HG03439 (cell line): ENCODE results near the gene TNFAIP8L2.

Experiments
- ATAC-seq: cut with Tn5 transposase; IDR thresholded peaks from one replicate; pipeline ENCODE4 v1.9.1; 2021; ENCODE audit warnings: mild to moderate bottlenecking, moderate library complexity; ENCODE audit not compliant: unreplicated experiment

TNFAIP8L2 gene

DNA sequence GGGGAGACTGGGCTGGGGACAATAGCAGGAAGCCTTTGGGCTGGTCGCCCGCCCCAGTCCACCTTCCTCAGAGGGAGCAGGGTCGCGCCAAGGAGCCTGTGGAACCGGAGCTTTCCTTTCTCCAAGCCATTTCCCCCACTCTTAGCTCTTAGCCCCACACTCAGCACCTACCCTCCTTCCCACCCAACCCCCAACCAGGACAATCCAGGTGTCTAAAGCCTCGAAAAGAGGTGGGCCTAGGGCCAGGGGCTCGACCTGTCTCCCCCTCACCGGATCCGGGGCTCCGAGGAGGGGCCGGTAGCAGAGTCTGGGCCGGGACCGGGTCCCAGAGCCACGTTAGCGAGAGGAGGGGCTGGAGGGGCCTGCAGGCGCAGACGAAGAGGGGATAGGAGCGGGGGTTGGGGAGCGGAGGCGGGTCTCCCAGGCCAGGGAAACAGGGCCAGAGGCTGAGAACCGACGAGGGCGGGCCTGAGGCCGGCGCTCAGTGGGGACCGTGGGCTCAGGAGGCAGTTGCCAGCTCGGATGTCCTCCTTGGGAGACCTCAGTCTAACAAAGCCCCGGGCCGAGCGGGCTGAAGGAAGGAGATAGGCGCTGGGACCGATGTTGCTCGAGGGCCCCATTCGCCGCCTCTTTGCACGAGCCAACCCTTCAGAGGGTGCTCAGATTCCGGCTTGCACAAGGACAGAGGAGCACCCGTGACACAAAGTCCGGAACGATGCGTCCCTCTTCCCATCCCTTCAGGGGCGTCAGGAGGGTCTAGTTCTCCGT is 11.0 kb upstream of the TNFAIP8L2 start:
- ATAC-seq: no peak

DNA sequence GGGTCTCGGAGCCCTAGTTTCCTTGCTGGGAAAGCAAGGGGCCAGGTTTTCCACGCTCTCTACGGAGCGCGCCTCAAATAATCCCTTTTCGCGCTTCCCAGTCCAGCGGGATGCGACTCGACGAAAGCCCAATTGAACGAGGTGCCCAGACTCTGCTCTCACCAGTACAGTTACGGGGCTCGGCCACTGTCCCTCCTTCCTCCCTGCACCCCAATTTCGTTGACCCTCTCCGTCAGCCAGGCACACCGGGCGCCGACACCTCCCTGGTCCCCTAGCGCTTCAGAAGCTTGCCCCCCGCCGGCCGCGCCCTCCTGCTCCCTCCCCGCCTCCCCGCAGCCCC is 10.4 kb upstream of the TNFAIP8L2 start:
- no peak for ATAC-seq

DNA sequence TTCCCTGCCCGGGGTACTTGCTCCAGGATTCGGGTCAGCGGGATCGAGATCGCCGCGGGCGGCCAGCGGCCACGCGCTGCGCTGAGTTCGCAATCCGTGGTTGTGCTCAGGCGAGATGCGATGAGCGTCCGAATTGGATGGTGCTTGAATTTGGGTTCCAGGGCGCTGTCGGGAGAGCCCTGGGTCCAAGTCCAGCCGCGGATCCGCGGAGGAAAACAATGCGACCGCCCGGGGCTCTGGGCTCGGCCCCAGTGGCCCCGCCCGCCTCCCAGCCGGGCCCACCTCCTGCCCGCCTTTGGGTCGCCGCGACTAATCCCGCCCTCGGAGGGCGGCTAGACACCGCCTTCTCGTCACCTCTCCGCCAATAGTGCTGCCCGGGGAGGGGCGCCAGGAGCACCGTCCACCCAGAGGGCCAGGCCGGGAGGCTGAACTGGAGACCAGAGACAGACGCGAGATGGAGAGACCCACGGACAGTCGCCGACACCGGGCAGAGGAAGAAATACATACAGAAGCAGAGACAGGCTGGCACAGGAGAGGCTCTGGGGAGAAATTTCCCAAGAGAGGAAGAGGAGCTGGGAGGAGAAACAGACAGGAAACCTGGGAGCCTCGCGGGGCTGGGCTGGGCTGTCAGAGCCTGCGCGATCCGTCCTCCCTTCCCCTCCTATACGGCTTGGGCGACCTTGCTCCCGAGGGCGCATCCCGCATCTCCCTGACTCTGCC is 9.9 kb upstream of the TNFAIP8L2 start, which contains the start of gene SEMA6C:
Gene SEMA6C, minus strand, starts transcription at position 220 of the 720 bp plus-strand sequence. CDS start 4,010 bp downstream, outside the sequence.
- ATAC-seq: peak; percentile 98

DNA sequence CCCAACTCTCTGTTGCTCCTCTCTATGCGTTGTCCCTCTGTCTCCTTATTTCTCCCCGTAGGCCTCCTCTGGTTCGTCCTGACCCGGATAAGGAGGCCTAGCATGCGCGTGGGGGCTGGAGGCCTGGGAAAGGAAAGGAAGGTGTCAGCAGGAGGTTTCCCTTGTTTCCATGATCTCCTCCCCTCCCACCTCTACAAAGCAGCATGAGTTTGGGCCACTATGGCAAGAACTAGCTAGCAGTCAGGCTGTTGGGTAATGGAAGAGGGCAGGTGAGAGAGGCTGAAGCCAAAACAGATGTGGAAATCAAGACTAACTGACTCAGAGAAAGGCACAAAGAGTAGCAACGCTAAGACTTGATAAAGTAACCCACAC is 9.3 kb upstream of the TNFAIP8L2 start:
- no peak for ATAC-seq

DNA sequence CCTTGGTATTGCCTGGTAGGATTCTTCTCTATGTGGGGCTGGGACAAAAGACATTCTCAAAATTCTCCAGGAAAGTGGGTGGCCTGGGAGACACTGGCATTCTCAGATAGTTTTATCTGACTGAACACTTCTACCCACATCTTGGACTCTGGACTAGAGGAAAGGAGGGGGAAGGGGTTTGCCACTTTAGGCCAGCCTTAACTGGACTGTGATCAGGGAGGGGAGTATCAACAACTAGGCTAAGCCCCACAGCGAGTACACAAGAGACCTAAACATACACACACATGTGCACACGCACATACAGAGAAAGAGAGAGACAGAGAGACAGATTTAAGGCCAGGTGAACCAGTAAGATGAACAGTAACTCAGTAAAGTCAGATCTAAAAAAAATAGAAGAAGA is 8.8 kb upstream of the TNFAIP8L2 start:
- no peak for ATAC-seq

DNA sequence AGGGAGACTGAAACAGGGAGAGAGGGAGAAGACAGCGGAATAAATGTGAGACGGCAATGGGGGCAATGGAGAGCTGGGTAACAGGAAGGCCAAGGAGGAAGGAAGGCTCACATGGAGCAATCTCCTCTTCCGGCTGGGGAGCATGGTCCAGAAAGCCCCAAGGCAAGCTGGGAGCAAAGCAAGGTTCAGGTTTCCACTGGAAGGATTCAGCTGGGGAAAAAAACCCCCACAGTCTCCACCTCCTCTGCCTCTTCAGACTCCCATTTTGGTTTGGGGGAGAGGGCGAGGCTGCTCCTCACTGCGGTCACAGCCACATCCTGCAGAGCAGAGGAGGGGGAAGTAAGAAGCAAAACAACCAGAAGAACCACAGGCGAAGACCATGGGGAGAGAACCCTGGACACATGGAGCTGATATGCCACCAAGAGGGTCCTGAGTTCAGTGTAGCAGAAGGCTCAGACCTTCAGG is 650 bp downstream of the TNFAIP8L2 start:
- ATAC-seq: no peak

DNA sequence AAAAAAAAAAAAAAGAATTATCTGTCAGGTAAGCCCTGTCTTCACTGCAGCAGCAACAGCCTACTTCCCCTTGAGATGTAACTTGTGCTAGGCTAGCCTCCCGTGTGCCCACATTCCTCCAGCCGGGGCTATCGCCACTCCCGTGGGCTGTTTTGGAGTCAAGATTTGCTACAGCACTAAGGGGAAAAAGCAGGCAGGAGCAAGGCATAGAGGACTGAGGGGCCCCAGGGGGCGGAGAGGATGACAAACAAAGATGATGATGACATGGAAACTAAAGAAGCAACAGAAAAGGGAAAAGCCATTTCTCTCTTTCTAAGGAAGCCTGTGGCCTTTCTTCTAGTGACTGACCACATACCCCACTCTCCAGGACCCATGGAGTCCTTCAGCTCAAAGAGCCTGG is 1.9 kb downstream of the TNFAIP8L2 start:
- no peak for ATAC-seq

DNA sequence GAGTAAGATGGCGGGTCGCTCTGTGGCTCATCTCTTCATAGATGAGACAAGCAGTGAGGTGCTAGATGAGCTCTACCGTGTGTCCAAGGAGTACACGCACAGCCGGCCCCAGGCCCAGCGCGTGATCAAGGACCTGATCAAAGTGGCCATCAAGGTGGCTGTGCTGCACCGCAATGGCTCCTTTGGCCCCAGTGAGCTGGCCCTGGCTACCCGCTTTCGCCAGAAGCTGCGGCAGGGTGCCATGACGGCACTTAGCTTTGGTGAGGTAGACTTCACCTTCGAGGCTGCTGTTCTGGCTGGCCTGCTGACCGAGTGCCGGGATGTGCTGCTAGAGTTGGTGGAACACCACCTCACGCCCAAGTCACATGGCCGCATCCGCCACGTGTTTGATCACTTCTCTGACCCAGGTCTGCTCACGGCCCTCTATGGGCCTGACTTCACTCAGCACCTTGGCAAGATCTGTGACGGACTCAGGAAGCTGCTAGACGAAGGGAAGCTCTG is 2.4 kb downstream of the TNFAIP8L2 start:
- no peak for ATAC-seq

DNA sequence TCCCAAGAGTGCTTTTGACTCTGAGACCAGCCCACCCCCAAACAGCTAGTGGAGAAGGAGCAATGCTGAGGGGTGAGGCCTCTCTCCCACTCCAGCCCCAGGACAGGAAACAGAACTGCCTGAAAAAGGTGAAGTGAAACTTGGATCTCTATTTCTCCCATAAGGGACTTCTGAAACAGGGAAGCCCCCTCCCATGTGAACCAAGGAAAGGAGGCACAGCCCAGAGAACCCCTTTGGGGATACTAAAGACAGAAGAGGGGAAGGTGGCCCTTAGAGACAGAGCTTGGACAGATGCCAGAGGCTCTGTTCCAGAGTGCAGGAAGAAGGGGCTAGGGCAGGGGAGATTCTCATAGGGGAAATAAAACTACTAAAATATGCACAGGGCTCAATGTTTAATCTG is 2.9 kb downstream of the TNFAIP8L2 start:
- no peak for ATAC-seq

DNA sequence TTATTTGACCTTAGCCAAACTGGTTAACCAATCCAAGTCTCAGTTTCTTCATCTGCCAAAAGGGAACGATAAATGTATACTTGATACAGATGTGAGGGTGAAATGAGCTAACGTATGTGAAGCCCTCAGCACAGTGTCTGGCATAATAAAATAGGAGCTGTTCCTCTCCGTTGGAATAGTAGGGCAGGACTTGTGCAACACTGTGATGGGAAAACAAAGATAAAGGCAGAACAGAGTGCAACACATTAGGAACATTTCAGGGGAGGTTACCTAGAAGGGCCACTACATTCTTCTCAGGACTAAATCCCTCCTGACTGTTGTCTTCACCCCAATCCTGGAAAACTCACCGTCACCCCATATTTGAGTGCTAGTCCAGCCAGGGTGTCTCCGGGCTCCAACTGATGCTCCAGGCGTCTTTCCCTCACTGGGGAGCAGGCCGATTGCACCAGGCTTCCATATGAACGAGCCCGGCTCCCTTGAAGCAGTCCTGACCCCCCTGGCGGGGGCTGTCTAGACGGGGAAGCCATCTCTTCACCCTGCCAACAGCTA is 8.4 kb downstream of the TNFAIP8L2 start:
- ATAC-seq: no peak

DNA sequence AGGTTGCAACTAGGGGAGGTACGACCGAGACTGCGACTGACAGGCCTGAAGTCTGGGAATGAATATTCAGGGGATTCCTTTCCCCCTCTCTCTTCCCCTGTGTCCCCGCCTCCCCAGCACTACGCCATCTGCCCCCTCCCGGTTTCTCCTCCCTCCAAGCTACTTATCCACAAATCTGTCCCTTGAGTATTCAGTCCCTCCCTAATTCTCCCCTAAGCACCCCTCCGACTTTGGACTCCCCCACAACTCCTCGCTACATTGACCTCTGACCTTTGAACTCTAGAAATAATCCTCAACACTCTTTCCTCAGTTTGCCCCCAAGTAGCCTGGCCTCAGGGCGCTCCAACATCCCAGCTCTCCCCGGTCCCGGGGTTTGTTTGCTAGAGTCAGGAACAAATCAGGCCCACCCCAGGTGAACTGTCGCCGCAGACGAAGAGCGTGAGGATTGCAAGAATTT is 8.9 kb downstream of the TNFAIP8L2 start:
- no peak for ATAC-seq

DNA sequence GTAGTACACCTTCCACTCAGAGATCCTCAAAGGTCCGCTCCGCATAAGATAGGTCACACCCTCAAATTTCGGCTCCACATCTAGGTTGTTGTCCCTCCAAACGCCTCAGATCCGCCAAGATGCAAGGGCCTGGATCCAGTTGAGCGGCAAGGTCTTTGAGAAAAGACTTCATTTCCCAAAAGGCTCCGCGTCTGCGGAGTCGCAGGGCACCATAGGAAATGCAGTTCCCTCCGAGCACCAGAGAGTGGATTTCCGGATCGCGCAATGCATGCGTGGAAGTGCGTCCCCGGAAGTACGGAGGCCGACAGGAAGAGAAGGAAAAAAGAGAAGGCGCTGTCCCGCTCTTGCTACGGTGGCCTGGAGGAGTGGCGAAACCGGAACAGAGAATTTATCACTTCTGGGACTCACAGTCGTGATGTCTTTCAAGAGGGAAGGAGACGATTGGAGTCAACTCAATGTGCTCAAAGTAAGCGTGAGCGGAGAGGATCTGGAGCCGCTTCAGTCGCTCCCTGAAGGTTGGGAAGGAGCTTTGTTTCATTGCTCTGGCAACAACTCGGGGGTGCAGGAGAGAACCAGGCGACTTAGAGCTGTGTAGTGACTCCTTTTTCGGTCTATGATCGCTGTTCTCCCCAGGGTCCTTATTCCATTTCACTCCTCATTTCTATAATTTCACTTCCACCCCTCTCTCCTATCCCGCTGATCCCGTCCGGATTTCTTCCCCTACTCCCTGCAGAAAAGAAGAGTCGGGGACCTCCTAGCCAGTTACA is 9.5 kb downstream of the TNFAIP8L2 start, which contains the start of the genes LYSMD1 and SCNM1:
Gene LYSMD1, minus strand, starts transcription at position 165 of the 767 bp plus-strand sequence. CDS start 644 bp downstream, outside the sequence.
Gene SCNM1, plus strand, starts transcription at position 407 of the 767 bp plus-strand sequence. Its CDS starts 9 bp downstream, at position 416.
- ATAC-seq: peak; percentile 83

DNA sequence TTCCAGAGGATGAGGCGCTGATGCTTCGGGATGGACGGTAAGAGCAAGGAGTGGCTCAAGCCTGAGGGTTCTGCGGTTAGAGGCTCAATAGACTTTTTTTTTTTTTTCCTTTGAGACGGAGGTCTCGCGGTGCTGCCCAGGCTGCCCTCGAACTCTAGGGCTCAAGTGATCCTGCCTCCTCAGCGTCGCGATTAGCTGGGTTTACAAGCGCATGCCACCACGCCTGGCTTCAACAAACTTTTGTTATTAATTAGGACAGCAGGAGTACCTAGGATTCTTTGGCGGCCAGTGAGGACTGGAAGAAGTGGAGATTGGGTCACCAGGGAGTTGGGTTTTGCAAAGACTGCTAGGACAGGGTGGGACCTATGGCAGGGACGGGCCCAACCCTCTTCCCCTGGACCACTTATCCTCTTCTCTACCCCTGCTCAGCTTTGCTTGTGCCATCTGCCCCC is 10.1 kb downstream of the TNFAIP8L2 start:
- no peak for ATAC-seq

DNA sequence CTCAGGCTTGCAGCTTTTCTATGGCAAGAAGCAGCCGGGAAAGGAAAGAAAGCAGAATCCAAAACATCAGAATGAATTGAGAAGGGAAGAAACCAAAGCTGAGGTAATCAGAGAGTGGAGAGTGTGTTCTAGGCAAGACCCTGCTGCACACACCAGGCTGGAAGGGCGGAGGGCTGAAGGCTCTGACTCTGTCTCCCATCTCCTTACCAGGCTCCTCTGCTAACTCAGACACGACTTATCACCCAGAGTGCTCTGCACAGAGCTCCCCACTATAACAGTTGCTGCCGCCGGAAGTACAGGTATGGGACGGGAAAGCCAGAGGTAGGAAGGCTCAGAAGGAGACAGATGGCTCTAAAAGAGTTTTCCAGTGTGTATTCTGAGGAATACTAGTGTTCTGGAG is 10.7 kb downstream of the TNFAIP8L2 start:
- ATAC-seq: no peak

DNA sequence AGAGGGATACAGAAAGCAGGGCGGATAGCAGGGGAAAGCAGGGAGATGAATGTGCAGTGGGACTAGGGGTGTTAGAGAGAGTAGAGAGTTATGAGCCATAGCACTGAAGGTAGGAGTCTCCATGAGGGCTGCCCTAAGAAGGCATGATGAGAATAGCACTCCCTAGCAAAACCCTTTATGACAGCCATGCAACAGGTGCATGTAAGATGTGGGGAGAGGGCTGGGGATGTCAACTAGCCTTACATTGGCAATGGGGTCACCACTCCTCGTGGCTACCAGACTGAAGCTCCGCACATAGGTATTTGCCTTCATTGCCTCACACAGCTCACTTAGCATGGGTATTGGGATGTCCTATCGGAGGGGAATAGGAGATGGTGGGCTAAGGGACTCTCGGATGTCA is 14.7 kb downstream of the TNFAIP8L2 start:
- no peak for ATAC-seq

DNA sequence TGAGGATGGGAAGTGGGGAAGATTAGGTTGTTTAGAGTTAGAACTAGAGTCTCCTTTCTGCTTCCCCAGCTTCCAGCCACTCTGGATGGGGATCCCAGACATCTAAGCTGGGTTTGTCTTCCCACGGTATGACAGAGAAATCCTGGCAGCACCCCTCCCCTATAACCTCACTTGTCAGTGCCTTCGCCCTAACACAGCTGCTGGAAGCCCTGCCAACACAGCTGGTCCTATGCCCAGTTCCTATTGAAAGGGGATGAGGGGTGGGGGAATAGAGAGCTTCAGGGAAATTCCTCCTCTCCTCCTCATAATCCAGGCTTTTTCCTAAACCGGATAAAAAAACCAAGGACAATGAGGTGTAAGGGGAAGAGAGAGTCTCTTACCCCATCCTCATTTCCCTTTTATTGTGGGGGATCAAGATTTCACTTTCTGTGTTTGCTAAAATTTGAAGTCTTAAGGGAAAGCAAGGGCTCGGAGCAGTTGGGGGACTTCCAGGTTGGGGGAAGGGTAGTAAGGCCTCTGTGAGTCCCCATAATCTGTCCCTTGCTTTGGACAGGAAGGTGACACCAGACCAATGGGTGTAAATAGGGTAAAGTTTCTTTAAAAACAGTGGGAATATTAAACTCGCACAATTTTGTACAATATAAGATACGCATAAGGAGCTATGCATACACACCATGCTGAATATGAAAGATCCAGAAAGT is 18.7 kb downstream of the TNFAIP8L2 start:
- ATAC-seq: no peak

DNA sequence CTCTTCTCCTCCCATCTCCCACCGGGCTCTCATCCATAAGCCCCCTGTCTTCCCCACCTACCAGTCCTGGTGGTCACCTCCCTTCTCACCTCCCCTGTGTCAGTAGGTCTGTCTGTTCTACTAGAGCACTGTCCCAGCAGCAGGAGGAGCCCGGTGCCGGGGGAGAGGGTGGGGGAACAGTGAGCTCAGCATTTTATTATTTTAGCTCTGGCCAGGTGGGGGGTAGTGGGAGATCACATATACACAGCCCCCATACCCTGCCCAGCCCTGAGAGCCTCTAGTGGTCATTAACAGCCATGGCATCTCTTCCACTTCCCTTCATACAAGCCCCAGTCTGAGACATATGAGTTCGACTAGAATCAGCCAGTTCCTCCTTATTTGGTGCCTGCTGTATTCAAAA is 19.4 kb downstream of the TNFAIP8L2 start, which contains the start of gene TMOD4:
Gene TMOD4, minus strand, starts transcription at position 119 of the 400 bp plus-strand sequence. CDS start 1,106 bp downstream, outside the sequence.
- ATAC-seq: no peak

DNA sequence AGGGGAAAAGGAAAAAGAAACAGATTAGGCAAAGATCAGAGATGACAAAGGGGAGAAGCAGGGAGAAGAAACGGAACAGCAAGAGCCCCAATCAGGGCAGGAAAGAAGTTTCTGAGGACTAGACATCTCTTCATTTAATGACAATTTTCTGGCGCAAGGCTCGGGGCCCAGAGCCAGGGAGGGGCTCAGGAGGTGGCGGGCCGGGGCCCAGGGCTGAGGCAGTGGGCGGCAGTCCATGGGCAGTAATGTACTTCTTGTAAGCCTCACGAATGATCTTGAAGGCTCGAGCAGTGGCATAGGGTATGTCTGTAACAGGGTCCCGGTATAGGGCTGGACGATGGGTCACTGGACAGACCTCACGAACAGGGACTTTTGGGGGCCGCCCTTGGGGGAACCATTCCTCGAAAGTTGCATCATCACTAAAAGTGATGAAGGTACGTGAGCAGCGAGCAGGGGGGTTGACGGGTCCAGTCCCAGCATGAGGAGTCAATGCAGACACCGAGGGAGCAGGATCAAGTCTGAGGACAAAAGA is 20.1 kb downstream of the TNFAIP8L2 start:
- no peak for ATAC-seq

DNA sequence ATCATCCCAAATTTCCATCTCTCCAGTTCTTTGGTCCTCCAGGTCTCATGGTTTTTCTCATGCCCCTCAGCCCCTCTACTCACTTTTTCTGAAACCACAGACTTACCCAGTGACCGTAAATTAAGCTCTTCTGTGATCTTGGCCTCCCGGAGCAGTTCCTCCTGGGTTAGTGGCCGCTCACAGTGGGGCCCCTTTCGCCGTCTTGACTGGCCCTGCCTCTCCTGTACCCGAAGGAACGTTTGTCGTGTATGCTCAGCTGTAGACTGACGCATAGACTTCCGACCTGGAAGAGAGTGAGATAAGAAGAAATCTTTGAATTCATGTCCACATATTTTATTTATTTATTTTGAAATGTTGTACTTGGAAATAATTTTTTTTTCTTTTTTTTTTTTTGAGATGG is 27.8 kb downstream of the TNFAIP8L2 start:
- ATAC-seq: no peak

DNA sequence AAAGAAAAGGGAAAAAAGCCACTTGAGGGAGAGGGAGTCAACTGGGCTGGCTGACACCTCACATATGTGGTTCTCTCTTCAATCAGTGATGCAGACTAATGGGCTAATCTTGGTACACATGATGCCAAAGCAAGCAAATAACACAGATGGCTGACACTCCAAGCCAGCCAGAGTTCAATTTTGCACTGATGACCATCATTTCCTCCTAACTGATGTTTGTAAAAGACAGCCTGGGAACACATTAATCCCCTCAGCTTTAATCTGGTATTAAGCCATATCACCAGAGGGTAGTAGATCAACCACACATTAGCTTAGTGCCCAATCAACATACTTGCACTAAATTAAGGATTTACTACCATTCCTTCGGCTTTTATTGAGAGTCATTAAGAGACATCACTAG is 30.8 kb downstream of the TNFAIP8L2 start:
- ATAC-seq: no peak
